ENCODE data around the gene LRPAP1. TPM values are rescaled to one million over a fixed set of nuclear protein-coding genes. Genes with fewer than 3 reads are reported as not detected.

Gene LRPAP1
- total RNA-seq, 2 donors from 2014 or later: 175 to 270 TPM

DNA sequence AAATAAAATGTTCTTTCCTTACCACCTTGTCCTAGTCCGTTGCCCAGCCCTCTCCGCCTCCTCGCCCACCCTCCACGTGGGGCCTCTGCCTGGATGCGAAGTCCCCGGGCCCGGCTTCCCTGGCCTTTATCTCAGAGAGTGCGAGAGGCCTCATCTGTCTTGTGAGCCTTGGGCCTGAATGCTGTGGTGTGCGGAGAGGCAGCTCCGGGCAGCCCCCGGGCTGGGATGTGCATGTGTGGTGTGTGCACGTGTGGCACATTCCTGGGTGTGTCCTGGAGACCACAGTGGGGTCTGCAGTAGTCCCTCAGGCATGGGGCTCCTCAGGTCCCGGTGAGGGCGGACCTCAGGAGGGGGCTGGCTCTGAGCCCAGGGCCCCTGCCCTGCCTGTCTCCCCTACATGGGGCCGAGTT is 37.8 kb downstream of the LRPAP1 start:
- no peaks in the 10 kb centered on the region for H3K27me3 ChIP-seq (replicated peaks; ENCODE audit: insufficient read depth)
- intact Hi-C loops (cut with DNase I): no loop called here
- H3K4me3 ChIP-seq: no peak overlapping the region
- H3K36me3 ChIP-seq: no peaks in the 10 kb centered on the region
- H3K4me1 ChIP-seq (replicated peaks): no peaks in the 10 kb centered on the region
- no peak overlapping the region for H3K27ac ChIP-seq
- H3K9me3 ChIP-seq: no peaks in the 10 kb centered on the region
- no peak for DNase-seq (ENCODE audit: low spot score)
- WGBS: 34% methylated on average over 14 of the region's 15 CpGs
- TF ChIP-seq POLR2A (IDR thresholded peaks at IDR 0.05) (no peak), POLR2AphosphoS5 (IDR thresholded peaks at IDR 0.05) (no peak)
- TF ChIP-seq, protein P1, sequence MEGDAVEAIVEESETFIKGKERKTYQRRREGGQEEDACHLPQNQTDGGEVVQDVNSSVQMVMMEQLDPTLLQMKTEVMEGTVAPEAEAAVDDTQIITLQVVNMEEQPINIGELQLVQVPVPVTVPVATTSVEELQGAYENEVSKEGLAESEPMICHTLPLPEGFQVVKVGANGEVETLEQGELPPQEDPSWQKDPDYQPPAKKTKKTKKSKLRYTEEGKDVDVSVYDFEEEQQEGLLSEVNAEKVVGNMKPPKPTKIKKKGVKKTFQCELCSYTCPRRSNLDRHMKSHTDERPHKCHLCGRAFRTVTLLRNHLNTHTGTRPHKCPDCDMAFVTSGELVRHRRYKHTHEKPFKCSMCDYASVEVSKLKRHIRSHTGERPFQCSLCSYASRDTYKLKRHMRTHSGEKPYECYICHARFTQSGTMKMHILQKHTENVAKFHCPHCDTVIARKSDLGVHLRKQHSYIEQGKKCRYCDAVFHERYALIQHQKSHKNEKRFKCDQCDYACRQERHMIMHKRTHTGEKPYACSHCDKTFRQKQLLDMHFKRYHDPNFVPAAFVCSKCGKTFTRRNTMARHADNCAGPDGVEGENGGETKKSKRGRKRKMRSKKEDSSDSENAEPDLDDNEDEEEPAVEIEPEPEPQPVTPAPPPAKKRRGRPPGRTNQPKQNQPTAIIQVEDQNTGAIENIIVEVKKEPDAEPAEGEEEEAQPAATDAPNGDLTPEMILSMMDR (IDR thresholded peaks at IDR 0.05): no peak

DNA sequence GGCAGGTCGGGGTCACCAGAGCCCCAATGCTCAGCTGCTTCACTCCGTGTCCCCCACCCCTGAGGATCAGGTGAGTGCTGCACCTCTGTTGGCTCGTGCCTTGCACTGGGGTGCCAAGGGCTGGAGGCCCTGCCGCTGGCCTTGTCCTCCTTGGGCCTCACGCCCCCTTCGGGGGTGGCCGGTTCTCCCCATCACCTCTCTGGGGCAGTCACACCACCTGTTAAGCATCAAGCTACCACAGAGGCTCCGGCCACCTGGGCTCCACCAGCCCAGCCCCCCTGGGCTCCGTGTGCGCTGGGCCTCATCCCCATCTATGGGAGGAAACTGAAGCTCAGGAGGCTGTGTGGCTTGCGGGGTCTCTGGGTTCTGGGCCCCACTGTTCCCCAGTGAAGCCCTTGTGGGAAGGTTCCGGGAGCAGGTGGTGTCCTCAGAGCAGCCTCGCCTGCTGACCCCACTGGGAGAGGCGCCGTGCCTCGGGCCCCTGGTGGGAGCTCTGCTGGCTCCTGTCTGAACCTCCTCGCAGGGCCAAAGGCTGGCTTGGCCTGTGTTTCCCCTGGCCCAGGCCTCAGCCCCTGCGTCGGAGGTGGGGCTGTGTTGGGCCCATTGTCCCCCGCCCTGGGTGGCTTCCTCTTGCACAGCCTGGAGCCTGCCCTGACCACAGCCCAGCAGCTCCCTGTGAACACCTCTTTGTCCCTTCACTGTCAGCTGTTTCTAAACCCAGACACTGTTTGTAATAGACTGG is 38.3 kb downstream of the LRPAP1 start:
- Histone ChIP-seq H3K27me3 (replicated peaks; ENCODE audit: insufficient read depth) (no peaks in the 10 kb centered on the region), H3K4me3 (no peak overlapping the region), H3K36me3 (no peaks in the 10 kb centered on the region), H3K4me1 (replicated peaks) (no peaks in the 10 kb centered on the region), H3K9me3 (no peaks in the 10 kb centered on the region), H3K27ac (no peak overlapping the region)
- DNase-seq (ENCODE audit: low spot score): no peak
- intact Hi-C loops (cut with DNase I): no loop called here
- WGBS: 56% methylated on average over 16 of the region's 20 CpGs
- no peak for TF ChIP-seq POLR2A (IDR thresholded peaks at IDR 0.05)
- TF ChIP-seq, protein P1 (IDR thresholded peaks at IDR 0.05): no peak
- TF ChIP-seq POLR2AphosphoS5 (IDR thresholded peaks at IDR 0.05): no peak

DNA sequence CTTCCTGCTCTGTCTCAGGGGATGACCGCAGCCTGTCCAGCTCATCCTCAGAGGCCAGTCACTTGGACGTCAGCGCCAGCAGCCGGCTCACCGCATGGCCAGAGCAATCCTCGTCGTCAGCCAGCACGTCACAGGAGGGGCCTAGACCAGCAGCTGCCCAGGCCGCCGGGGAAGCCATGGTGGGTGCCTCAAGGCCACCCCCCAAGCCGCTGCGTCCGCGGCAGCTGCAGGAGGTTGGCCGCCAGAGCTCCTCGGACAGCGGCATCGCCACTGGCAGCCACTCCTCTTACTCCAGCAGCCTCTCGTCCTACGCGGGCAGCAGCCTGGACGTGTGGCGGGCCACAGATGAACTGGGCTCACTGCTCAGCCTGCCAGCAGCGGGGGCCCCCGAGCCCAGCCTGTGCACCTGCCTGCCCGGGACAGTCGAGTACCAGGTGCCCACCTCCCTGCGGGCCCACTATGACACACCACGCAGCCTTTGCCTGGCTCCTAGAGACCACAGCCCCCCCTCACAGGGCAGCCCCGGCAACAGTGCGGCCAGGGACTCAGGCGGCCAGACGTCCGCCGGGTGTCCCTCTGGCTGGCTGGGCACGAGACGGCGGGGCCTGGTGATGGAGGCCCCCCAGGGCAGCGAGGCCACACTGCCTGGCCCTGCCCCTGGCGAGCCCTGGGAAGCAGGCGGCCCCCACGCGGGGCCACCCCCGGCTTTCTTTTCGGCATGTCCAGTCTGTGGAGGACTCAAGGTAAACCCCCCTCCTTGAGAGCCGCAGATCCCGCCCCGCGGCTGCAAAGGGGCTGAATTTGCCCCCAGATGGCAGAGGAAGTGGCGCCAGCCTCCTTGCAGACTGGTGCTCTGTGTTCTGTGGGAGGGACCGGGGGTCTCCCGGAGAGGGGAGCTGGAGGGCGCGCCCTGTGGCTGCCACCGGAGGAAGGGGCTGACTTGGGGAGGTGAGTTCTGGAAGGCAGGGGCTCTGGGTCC is 39.2 kb downstream of the LRPAP1 start:
- H3K9me3 ChIP-seq: no peaks in the 10 kb centered on the region
- no peaks in the 10 kb centered on the region for H3K36me3 ChIP-seq
- H3K4me1 ChIP-seq (replicated peaks): no peaks in the 10 kb centered on the region
- DNase-seq (ENCODE audit: low spot score): no peak
- no peak overlapping the region for H3K27ac ChIP-seq
- H3K27me3 ChIP-seq (replicated peaks; ENCODE audit: insufficient read depth): no peaks in the 10 kb centered on the region
- no peak for TF ChIP-seq POLR2AphosphoS5 (IDR thresholded peaks at IDR 0.05)
- TF ChIP-seq POLR2A (IDR thresholded peaks at IDR 0.05): no peak
- TF ChIP-seq, protein P1 (IDR thresholded peaks at IDR 0.05): no peak
- no peak overlapping the region for H3K4me3 ChIP-seq
- WGBS: 71% methylated on average over 35 of the region's 55 CpGs
- intact Hi-C loops (cut with DNase I): no loop called here

DNA sequence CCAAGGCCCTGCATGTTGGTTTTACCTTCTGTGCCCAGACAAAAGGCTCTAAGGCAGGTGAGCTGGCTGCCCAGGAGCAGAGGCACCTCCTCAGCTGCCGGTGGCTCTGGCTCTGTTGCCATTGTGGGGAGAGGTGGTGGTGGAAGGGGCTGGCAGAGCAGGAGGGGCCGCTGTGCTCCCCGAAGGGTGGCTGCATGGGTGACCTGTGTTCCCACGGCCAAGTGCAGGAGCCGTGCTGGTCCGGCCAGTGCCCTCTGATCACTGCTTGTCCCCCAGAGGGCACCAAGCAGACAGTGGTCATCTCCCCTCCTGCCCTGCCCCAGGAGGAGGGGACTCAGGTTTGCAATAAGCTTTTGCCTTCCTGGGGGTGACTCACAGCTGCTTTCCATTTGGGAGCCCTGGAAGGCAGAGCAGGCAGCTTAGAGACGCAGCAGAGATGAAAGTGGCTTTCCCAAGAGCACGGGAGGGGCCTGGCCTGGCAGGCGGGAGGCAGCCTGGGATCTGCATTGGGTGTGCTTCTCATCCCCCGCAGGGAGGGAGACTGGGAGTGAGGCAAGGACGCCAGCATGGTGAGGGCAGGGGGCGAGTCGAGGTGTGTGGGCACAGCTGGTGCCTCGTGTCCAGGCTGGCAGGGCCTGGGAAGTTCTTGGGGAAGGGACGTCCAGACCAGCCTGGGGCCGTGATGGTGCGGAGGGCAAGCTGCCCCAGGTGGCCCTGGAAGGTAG is 40.4 kb downstream of the LRPAP1 start:
- 49% methylated on average over 16 of the region's 17 CpGs for WGBS
- no peaks in the 10 kb centered on the region for H3K27me3 ChIP-seq (replicated peaks; ENCODE audit: insufficient read depth)

More for the DNA sequence above, 40.4 kb downstream of the LRPAP1 start:
- DNase-seq (ENCODE audit: low spot score): no peak
- no peaks in the 10 kb centered on the region for H3K4me1 ChIP-seq (replicated peaks)
- intact Hi-C loops (cut with DNase I): no loop called here
- no peaks in the 10 kb centered on the region for H3K9me3 ChIP-seq
- no peak overlapping the region for H3K27ac ChIP-seq
- no peaks in the 10 kb centered on the region for H3K36me3 ChIP-seq
- TF ChIP-seq POLR2A (IDR thresholded peaks at IDR 0.05) (no peak), POLR2AphosphoS5 (IDR thresholded peaks at IDR 0.05) (no peak)
- TF ChIP-seq, protein P1 (IDR thresholded peaks at IDR 0.05): no peak
- H3K4me3 ChIP-seq: no peak overlapping the region

Data from prostate gland (tissue), 2 donors.